Measurements from ENCODE around the gene ITLN2.
"Not testable (repeated sequence)": the region's sequence is repeated elsewhere in the genome, so short reads cannot be mapped to it uniquely, and the experiment has no call there.

The ITLN2 gene

GRCh38 chr1:160954158-160955104 lies at the start of gene ITLN2:
TSS of gene ITLN2 (minus strand) at chr1:160954809. CDS start at chr1:160954741, 68 bp downstream.
- FAIRE-seq, result no peak

- FAIRE-seq, result no peak
These were observed 46.9 kb upstream of the ITLN2 start for GRCh38 chr1:161001525-161001924.

DNA sequence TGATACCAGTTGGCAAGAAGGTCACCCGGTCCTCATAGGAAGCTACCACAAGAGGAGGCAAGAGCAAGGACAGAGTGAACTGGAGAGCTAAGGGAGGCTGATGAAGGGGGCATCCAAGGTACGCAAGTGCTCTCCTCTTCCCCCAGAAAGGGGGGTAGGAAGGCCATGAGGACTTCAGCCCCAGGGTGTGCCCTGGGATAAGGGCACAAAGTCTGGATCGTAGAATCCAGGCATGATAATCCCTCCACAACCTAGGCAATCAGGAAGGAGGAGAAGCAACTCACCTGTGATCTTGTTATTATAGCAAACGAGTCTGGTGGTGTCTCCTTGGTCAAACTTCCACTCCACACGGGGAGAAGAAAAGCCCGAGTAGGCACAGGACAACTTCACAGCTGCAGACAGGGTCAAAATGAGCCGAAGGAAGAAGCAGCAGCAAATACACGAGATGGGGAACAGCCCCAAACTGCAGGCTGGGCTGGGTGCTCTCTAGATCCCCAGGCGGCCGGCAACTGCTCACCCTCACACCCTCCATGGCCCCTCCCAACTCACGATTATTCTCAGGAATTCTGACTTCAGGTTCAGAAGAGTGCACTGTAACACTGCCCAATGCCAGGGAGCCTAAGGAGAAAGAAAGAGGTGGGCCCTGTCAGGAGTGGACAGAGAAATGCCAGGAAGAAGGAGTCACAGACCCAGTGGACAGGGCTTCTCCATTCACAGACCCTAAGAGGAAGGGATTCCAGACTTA lies 46.3 kb upstream of the ITLN2 start:
- FAIRE-seq, result no peak

- FAIRE-seq, result no peak
These were observed 44.8 kb upstream of the ITLN2 start for GRCh38 chr1:160999376-160999775.

DNA sequence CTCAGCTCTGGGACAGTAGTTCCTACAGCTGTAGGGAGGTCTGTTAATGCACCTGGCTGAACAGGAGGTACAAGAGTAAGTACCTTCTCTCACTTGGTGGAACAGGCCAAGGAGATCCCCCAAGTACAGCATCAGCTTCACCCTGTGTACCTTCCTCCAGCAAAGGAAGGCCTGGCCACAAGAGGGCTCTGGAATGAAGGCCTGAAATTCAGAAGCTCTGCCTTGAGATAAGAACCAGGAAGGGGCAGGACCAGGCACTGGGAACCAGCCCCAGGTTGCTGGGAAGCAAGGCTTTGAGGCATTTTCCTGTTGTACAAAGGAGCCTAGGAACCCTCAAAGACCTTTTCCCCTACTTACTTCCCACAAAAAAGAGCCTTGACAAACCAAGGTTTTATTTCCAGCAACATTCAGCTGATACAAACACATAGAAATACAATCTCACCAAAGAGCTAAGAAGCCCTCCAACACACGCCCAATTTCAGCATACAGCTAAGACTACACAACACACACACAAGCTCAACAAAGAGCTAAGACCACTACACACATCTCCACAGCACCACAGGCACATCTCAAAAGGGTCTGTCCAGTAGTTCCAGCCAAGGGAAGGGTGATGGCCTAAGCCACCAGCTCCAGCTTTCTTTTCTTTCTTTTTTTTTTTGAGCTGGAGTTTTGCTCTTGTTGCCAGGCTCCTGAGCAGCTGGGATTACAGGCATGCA lies 42.9 kb upstream of the ITLN2 start:
- FAIRE-seq, result no peak

DNA sequence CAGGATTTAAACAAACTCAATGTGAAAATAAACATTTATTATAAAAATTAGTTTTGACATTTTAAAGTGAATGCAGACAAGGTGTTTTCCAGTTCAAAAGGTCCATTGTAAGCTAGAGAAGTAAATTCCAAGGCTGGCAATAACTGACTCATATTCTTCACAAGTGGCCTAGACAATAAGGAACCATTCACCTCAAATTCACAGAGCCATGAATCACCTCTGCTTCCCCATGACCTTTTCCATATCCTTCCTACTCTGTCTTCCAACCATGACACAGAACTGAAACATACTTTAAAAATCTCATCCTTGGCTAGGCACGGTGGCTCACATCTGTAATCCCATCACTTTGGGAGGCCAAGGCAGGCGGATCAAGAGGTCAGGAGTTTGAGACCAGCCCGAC lies 41.6 kb upstream of the ITLN2 start:
- no peak for FAIRE-seq

DNA sequence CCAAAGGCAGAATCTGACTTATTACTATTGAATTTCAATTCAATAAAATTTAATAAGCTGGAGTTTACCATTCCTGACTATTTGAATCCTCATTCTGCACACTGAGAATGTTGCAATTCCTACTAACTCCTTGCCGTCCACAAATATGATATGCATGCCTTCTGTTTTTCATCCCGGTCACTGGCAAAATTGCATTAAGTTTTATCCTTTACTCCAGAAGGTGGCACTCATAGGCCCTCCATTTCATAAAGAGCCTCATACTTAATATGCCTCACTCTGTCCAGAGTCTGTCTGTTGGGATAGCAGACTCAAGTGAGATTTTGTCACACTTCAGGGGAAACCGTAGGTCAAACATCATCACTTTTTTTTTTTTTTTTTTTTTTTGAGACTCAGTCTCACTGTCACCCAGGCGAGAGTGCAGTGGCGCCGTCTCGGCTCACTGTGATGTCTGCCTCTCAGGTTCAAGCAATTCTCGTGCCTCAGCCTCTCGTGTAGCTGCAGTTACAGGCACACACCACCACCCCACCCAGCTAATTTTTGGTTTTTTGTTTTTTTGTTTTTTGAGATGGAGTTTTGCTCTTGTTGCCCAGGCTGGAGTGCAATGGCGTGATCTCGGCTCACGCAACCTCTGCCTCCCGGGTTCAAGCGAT lies 39.1 kb upstream of the ITLN2 start:
- no peak for FAIRE-seq

- not testable (repeated sequence) for FAIRE-seq
These were observed 37.4 kb upstream of the ITLN2 start for GRCh38 chr1:160992036-160992435.

DNA sequence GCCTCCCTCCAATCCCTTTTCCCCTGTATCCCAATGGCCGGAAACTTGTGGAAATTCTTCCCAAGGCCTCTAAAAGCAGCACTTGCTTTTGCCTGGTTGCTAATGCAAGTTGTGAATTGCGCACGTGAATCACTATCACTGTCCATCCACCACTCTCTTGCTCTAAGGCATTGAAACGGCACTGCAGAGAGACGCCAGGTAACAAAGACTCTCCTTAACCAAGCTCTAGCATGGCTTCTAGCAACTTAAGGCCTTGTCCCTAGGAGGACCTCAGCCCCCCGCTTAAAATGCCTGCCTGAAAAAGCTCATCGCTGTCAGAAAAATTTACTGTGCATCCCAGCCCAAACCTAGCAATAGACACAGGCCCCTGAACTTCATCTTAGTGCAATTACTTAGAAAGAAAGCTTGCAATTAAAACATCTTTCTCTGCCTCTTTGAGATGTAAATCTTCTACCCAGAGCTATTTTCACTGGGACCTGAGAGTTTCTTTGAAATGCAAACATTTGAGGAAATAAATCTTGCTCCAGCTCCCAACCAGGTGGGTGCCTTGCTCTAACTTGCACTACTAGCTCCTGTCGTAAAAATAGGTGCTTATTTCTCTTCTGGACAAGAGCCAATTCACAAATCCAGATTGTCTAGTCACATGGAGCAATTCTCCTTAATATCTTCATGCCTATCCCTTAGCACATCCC lies 32.9 kb upstream of the ITLN2 start:
- FAIRE-seq, result no peak

GRCh38 chr1:160985723-160986122 lies 31.1 kb upstream of the ITLN2 start:
- no peak for FAIRE-seq

- FAIRE-seq, result no peak
These were observed 27.2 kb upstream of the ITLN2 start for GRCh38 chr1:160981584-160982411.

DNA sequence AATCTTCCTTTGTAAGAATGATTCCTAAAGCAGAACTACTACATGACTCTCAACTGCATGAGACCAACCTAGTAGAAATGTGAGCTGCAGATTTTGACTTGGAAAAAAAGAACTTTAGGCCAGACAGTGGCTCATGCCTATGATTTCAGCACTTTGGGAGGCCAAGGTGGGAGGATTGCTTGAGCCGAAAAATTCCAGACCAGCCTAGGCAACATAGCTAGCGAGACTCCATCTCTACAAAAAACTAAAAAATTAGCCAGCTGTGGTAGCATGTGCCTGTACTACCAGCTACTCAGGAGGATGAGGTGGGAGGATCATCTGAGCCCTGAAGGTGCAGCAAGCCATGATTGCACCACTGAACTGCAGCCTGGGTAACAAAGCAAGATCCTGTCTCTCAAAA lies 24.7 kb upstream of the ITLN2 start:
- FAIRE-seq, result no peak

- no peak for FAIRE-seq
These were observed 23.9 kb upstream of the ITLN2 start for GRCh38 chr1:160978510-160978927.

DNA sequence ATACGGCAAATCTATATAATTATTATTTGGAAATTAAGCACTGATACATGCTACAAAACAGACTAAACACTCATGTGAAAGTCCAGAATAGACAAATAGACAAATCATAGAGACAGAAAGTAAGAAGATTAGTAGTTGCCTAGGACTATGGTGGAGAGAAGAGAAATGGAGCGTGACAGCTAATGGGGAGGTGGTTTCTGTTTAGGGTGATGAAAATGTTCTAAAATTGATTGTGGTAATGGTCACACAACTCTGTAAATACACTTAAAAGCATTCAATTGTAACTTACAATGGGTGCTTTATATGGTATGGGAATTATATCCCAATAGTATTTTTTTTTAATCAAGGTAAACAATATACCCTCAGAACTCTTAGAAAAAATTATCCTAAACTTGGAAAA lies 20.4 kb upstream of the ITLN2 start:
- no peak for FAIRE-seq

DNA sequence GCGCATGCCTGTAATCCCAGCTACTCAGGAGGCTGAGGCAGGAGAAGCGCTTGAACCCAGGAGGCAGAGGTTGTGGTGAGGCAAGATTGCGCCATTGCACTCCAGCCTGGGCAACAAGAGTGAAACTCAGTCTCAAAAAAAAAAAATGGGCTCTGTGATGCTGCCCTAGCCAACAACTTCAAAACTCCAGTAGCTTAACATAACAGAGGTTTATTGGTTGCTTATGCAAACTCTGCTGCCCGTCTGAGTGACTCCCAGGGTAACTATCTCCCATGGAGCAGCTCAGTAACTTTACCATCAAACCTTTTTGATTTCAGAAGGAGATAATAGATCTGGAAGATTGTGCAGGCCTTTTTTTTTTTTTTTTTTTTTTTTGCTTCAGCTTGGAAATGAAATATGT lies 18.9 kb upstream of the ITLN2 start:
- FAIRE-seq, result no peak

DNA sequence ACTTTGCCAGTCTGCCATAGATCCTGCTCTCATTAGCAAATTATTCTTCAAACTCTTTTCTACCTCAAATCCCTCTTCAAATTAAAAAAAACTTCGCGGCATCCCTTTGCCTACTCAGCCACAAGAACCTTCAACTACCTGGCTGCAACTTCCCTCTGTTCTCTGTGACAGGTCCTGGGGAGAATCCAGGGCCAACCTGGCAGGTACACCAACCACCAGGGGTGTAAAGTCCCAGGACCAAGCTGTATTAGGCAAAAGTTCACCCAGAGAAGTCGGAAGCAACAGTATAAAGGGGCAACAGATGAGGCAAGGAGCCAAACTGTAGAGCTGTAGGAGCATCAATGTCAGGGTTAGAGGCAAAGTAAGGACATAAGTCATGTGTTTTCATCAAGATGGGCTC lies 18.3 kb upstream of the ITLN2 start:
- FAIRE-seq, result no peak

- no peak for FAIRE-seq
These were observed 17.0 kb upstream of the ITLN2 start for GRCh38 chr1:160971618-160972056.

- FAIRE-seq, result no peak
These were observed 8.9 kb upstream of the ITLN2 start for GRCh38 chr1:160963521-160963920.

DNA sequence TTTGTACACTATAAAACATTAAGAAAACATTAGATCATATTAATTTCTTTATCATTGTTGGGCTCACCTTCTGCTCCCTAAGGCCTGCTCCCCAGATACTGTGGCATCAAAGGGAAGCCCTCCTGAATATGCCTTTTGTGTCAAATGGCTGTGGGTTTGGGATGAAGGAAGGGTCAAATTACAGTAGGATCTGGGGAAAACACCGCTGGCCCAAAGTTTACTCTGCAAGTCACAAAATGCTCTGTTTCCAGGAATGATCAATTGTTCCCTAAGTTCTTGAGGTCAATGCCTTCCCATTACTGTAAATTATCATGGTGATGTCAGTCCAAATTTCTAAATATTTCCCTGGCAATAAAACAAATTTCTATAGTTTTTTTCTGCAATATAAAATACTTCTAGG lies 6.8 kb upstream of the ITLN2 start:
- no peak for FAIRE-seq

- FAIRE-seq, result no peak
These were observed 2.4 kb upstream of the ITLN2 start for GRCh38 chr1:160956966-160957365.

GRCh38 chr1:160953030-160953429 lies 1.6 kb downstream of the ITLN2 start:
- no peak for FAIRE-seq
